Lower leg skin (tissue), 4 donors: Measurements from ENCODE around the gene PPP2R5B. TPM values are rescaled to one million over a fixed set of nuclear protein-coding genes. Genes with fewer than 3 reads are reported as not detected.
A peak's percentile ranks its signal among the peaks of the same experiment; 100 is the strongest.

Experiments
- DNase-seq, 2 donors: peaks; one replicate each; pipeline ENCODE4 v3.0.0-alpha.2; 2019; ENCODE audit warnings: low spot score in 2 of 2
- H3K4me3 ChIP-seq: fragments of 200-600 bp; sonication (generic); 2 replicates; pipeline ENCODE4 v1.5.1; 2017; ENCODE audit warnings: mild to moderate bottlenecking, low read depth; ENCODE audit not compliant: poor library complexity, severe bottlenecking
- CTCF ChIP-seq, 3 donors: fragments of 450-650 bp; IDR thresholded peaks; one replicate each; pipeline ENCODE4 v1.5.1; 2016; ENCODE audit warnings: antibody characterized with exemption in 3 of 3, mild to moderate bottlenecking in 3 of 3, moderate library complexity in 2 of 3
- POLR2A ChIP-seq, 2 donors: fragments of 450-650 bp; IDR thresholded peaks; one replicate each; pipeline ENCODE4 v1.6.1; 2016 to 2017; ENCODE audit warnings: antibody characterized with exemption in 2 of 2, mild to moderate bottlenecking in 1 of 2, moderate library complexity in 1 of 2
- WGBS, 2 donors: methylation state at CpG; one replicate each; pipeline ENCODE4 v1.1.5; 2018; 5-methylcytosine and 5-hydroxymethylcytosine counted together
- intact Hi-C: fragments of 100-400 bp; cut with DNase I; formaldehyde crosslinking; loops from one replicate; pipeline ENCODE4 v1.15.0; 2023; ENCODE audit warnings: low total_unique reads
- total RNA-seq, 4 donors: library from RNA; depleted of rRNA; stranded (reverse); fragments of >200 nt; gene quantifications; one replicate each; pipeline ENCODE4 v1.1.0, GENCODE V29; 2016

The PPP2R5B gene
- total RNA-seq, 4 donors from 2014 or later, result 21.8 to 43.6 (median 34.0) TPM

- 0% methylated on average over 11 to 13 of the region's 21 CpGs for WGBS, 2 donors
- DNase-seq, result no peak
- TF ChIP-seq CTCF (IDR thresholded peaks at IDR 0.05) (no peak), POLR2A (IDR thresholded peaks at IDR 0.05) (no peak)
- intact Hi-C loops, result no loop called here
- H3K4me3 ChIP-seq, result peak overlapping the region; percentile 65
Measured at GRCh38 chr11:64878223-64878493, 46.3 kb upstream of the PPP2R5B start.

DNA sequence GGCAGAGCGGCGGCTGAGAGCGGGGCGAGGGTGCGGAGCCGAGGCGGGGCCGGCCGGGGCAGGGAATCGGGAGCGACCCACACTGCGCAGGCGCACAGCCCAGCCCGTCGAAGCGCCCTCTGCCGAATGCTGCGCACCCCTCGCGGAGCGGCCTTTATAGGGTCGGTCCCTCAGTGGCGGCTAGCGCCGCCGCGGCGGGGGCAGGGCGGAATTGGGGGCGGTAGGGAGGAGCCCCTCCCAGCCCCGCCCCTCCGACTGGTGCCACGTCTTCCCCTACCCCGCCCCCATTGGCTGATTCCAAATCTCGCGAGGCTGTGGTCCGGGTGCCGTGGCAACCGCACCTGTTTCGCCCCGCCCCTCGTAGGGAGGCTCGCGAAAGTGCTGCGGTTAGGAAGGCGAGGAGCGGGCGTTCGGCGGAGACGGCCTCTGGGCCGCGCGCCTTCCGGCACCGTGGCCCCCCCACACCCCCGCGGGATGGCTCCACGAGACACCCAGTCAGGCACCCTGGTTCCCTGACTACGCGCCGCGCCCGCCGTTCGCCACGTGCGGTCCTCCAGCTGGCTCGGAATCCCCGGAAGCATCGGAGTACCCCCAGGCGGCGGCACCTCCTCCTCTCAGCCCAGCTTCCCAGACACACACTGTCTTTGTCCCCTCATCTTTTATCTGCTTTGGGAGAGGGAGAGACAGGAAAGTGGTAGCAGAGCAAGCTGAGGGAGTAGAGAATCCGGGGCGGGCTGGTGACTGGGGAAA, 45.8 kb upstream of the PPP2R5B start, which contains the start of gene EHD1:
Gene EHD1, minus strand, starts transcription at position 128 of the 750 bp plus-strand sequence. CDS start 157 bp downstream, outside the sequence.
- 0 to 1% methylated on average over 42 to 62 of the region's 75 CpGs for WGBS, 2 donors
- TF ChIP-seq POLR2A (IDR thresholded peaks at IDR 0.05) (peak in 1 of 2 donors; percentile 96), CTCF (IDR thresholded peaks at IDR 0.05) (no peak)
- DNase-seq, result peak; percentile 98 to 100
- intact Hi-C loops, result no loop called here
- H3K4me3 ChIP-seq, result peak within 1 kb of the TSS; percentile 65

DNA sequence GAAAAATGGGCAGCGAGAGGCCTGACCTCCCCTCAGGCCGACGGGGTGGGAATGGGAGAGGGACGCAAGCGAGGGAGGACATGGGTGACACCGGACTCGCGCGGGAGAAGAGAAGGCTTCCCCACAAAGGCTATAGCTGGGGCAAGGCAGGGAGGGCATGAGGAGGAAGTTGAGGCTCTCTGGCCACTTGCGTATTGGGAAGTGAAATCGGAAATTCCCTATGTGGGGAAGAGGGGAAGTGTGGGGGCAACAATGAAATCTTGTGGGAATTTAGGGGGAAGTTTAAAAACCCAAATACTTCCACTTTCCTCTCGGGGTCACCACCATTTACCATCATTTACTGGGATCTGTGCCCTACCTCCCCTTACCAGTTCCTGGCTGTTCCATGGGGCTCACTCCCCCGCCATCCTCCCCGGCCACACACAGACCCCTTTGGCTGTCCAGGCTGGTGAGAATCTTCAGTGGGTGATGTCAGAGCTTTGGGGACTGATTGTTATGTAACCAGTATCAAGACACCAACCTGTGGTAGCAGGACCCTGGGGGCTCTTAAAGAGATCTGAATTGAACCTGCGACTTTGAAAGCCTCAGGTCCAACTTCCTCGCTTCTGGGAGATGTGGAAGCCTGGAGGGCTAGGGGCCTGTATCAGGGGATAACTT, 45.1 kb upstream of the PPP2R5B start:
- peak overlapping the region; percentile 47 for H3K4me3 ChIP-seq
- WGBS, 2 donors, result 20 to 22% methylated on average over 16 of the region's 16 CpGs
- peak in 1 of 2 donors; percentile 88 for DNase-seq
- TF ChIP-seq POLR2A (IDR thresholded peaks at IDR 0.05) (no peak), CTCF (IDR thresholded peaks at IDR 0.05) (no peak)
- intact Hi-C loops, result no loop called here

DNA sequence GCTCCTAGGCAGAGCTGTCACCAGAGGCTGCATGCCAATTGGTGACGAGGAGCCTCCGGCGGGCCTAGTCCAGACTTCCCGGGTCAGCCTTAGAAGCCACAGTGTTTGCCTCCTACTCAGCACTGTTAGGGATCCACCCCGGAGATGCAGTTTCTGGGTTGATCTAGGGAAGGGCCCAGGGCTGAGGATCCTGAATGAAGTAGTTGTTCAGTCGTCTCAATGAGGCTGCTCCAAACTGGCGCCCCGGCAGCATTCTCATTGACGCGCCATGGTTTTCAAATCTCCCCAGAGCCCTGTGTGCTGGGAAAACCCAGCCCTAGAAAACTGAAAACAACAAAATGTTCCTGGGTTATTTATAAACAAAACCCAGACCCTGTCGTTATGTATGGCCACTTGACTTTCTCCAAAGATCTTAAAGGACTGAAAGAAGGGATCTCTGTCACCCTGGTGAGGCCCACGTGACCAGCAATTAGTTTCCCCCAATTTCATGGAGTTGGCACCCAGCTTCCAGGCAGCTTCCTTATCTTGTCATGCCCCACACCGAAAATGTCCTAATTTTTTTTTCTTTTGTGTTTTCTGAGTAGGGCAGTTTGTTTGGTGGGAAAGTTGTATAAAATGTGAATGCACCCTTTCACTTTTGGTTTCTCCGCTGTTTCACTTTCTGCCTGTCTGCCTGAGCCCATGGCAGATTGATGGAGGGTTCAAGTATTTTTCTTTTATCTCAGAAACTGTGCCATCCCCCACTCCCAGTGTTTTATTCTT, 44.1 kb upstream of the PPP2R5B start:
- TF ChIP-seq POLR2A (IDR thresholded peaks at IDR 0.05), result no peak
- TF ChIP-seq CTCF (IDR thresholded peaks at IDR 0.05), result no peak
- no peak overlapping the region for H3K4me3 ChIP-seq

GRCh38 chr11:64881476-64881875, 43.0 kb upstream of the PPP2R5B start:
- no peak overlapping the region for H3K4me3 ChIP-seq
- WGBS, 2 donors, result 59 to 60% methylated on average over 8 of the region's 8 CpGs
- intact Hi-C loops, result no loop called here
- DNase-seq, result no peak
- no peak for TF ChIP-seq CTCF (IDR thresholded peaks at IDR 0.05)
- no peak for TF ChIP-seq POLR2A (IDR thresholded peaks at IDR 0.05)

More for the DNA sequence above, 44.1 kb upstream of the PPP2R5B start:
- WGBS, 2 donors, result 64 to 70% methylated on average over 12 to 14 of the region's 14 CpGs
- DNase-seq, result peak in 1 of 2 donors; percentile 89
- intact Hi-C loops, result no loop called here
